ENCODE results near the gene NSUN4. TPM values are rescaled to one million over a fixed set of nuclear protein-coding genes. Genes with fewer than 3 reads are reported as not detected.

NSUN4 gene
- total and polyA plus RNA-seq, 4 donors, result 12.2 to 17.5 (median 13.8) TPM

- Histone ChIP-seq H3K4me3 (ENCODE audit: low read depth, low read length) (no peak overlapping the region), H3K4me1 (ENCODE audit: control insufficient read depth, insufficient read depth, low read length) (peaks cover 32% of the 10 kb centered on the region), H3K36me3 (ENCODE audit: control insufficient read depth, insufficient read depth, low read length) (peaks cover 80% of the 10 kb centered on the region), H3K27ac (ENCODE audit: low read depth, low read length) (no peak overlapping the region), H3K9me3 (ENCODE audit: control insufficient read depth, insufficient read depth, low read length) (no peaks in the 10 kb centered on the region), H3K27me3 (ENCODE audit: control insufficient read depth, insufficient read depth, low read length) (no peaks in the 10 kb centered on the region)
- WGBS (ENCODE audit: insufficient coverage), result 82% methylated on average over 15 of the region's 17 CpGs
- no peak for DNase-seq (ENCODE audit: low read depth in 4 of 6, low spot score in 6 of 6)
Measured at GRCh38 chr1:46410156-46411009, 69.8 kb downstream of the NSUN4 start.

- Histone ChIP-seq H3K36me3 (ENCODE audit: control insufficient read depth, insufficient read depth, low read length) (peaks cover 78% of the 10 kb centered on the region), H3K4me1 (ENCODE audit: control insufficient read depth, insufficient read depth, low read length) (peaks cover 29% of the 10 kb centered on the region), H3K9me3 (ENCODE audit: control insufficient read depth, insufficient read depth, low read length) (no peaks in the 10 kb centered on the region), H3K27me3 (ENCODE audit: control insufficient read depth, insufficient read depth, low read length) (no peaks in the 10 kb centered on the region), H3K27ac (ENCODE audit: low read depth, low read length) (no peak overlapping the region), H3K4me3 (ENCODE audit: low read depth, low read length) (no peak overlapping the region)
- 89% methylated on average over 7 of the region's 7 CpGs for WGBS (ENCODE audit: insufficient coverage)
- DNase-seq (ENCODE audit: low read depth in 4 of 6, low spot score in 6 of 6), result no peak
Measured at GRCh38 chr1:46411010-46411405, 70.4 kb downstream of the NSUN4 start.

Other genes starting within 250 kb of the NSUN4 start
- 10 to 100 TPM; 29.0 to 53.7 TPM for gene PIK3R3, start 208.2 kb upstream of the NSUN4 start, total RNA-seq
- 10 to 100 TPM; 55.2 to 63.1 TPM for gene PIK3R3, start 208.2 kb upstream of the NSUN4 start, polyA plus RNA-seq (ENCODE audit: insufficient read length in 2 of 2)
- gene TSPAN1, start 165.7 kb upstream of the NSUN4 start, total RNA-seq, result under 1 TPM; 0.28 to 0.50 TPM
- gene TSPAN1, start 165.7 kb upstream of the NSUN4 start, polyA plus RNA-seq (ENCODE audit: insufficient read length in 2 of 2), result 1 to 10 TPM in 1 of 2 donors, under 1 TPM in 1; 0.84 to 2.2 TPM
- not detected for gene P3R3URF, start 164.3 kb upstream of the NSUN4 start, total RNA-seq
- not detected for gene P3R3URF, start 164.3 kb upstream of the NSUN4 start, polyA plus RNA-seq (ENCODE audit: insufficient read length in 2 of 2)
- gene POMGNT1, start 142.4 kb upstream of the NSUN4 start, total RNA-seq, result 100 to 1,000 TPM in 1 of 2 donors, 10 to 100 TPM in 1; 39.8 to 106 TPM
- 100 to 1,000 TPM; 110 to 132 TPM for gene POMGNT1, start 142.4 kb upstream of the NSUN4 start, polyA plus RNA-seq (ENCODE audit: insufficient read length in 2 of 2)
- 1 to 10 TPM; 4.2 to 7.4 TPM for gene LURAP1, start 137.5 kb upstream of the NSUN4 start, total RNA-seq
- 1 to 10 TPM; 3.3 to 5.8 TPM for gene LURAP1, start 137.5 kb upstream of the NSUN4 start, polyA plus RNA-seq (ENCODE audit: insufficient read length in 2 of 2)
- gene RAD54L, start 93.0 kb upstream of the NSUN4 start, total RNA-seq, result 1 to 10 TPM; 2.9 to 3.9 TPM
- 1 to 10 TPM; 8.3 to 8.5 TPM for gene RAD54L, start 93.0 kb upstream of the NSUN4 start, polyA plus RNA-seq (ENCODE audit: insufficient read length in 2 of 2)
- 10 to 100 TPM; 44.6 to 68.9 TPM for gene LRRC41, start 37.2 kb upstream of the NSUN4 start, total RNA-seq
- 10 to 100 TPM; 71.4 to 76.2 TPM for gene LRRC41, start 37.2 kb upstream of the NSUN4 start, polyA plus RNA-seq (ENCODE audit: insufficient read length in 2 of 2)
- gene UQCRH, start 37.1 kb upstream of the NSUN4 start, total RNA-seq, result 100 to 1,000 TPM; 326 to 364 TPM
- 100 to 1,000 TPM; 430 to 449 TPM for gene UQCRH, start 37.1 kb upstream of the NSUN4 start, polyA plus RNA-seq (ENCODE audit: insufficient read length in 2 of 2)
- 10 to 100 TPM; 14.3 to 19.7 TPM for gene FAAH, start 53.5 kb downstream of the NSUN4 start, total RNA-seq
- gene FAAH, start 53.5 kb downstream of the NSUN4 start, polyA plus RNA-seq (ENCODE audit: insufficient read length in 2 of 2), result 10 to 100 TPM; 34.3 to 43.3 TPM
- under 1 TPM; 0.10 to 0.33 TPM for gene DMBX1, start 149.0 kb downstream of the NSUN4 start, total RNA-seq
- under 1 TPM; 0.23 to 0.29 TPM for gene DMBX1, start 149.0 kb downstream of the NSUN4 start, polyA plus RNA-seq (ENCODE audit: insufficient read length in 2 of 2)
- gene KNCN, start 210.8 kb downstream of the NSUN4 start, total RNA-seq, result under 1 TPM; 0.17 to 0.40 TPM
- 1 to 10 TPM; 1.8 to 1.9 TPM for gene KNCN, start 210.8 kb downstream of the NSUN4 start, polyA plus RNA-seq (ENCODE audit: insufficient read length in 2 of 2)